Activated CD4-positive, alpha-beta T cell treated with anti-CD3 and anti-CD28 coated beads, Interleukin-2, amount 10 ng/mL, durations not matched to agents 24 days and 14 days (primary cell): ENCODE data around the gene APLP2. TPM values are rescaled to one million over a fixed set of nuclear protein-coding genes. Genes with fewer than 3 reads are reported as not detected.
"Not testable (repeated sequence)": the region's sequence is repeated elsewhere in the genome, so short reads cannot be mapped to it uniquely, and the experiment has no call there.

Experiments used
- DNase-seq: peaks from one replicate; pipeline ENCODE4 v3.0.0; 2022
- H3K27ac Mint-ChIP-seq: one replicate; pipeline ENCODE4 v1.8.0; 2022; ENCODE audit warnings: mild to moderate bottlenecking, mixed read lengths
- H3K27me3 Mint-ChIP-seq: one replicate; pipeline ENCODE4 v1.8.0; 2022; ENCODE audit warnings: mixed read lengths
- H3K36me3 Mint-ChIP-seq: one replicate; pipeline ENCODE4 v1.8.0; 2022; ENCODE audit warnings: low read depth, mild to moderate bottlenecking, mixed read lengths
- H3K4me1 Mint-ChIP-seq: one replicate; pipeline ENCODE4 v1.8.0; 2021; ENCODE audit warnings: mixed read lengths
- H3K4me3 Mint-ChIP-seq: one replicate; pipeline ENCODE4 v1.8.0; 2022; ENCODE audit warnings: mild to moderate bottlenecking, moderate library complexity, mixed read lengths
- H3K9me3 Mint-ChIP-seq: one replicate; pipeline ENCODE4 v1.8.0; 2021; ENCODE audit warnings: mixed read lengths
- intact Hi-C: fragments of 100-400 bp; cut with micrococcal nuclease; formaldehyde crosslinking; loops from one replicate; pipeline ENCODE4 v1.15.1; 2023
- total RNA-seq: library from RNA; stranded (reverse); gene quantifications from 2 replicates; pipeline ENCODE4 v1.2.3, GENCODE V29; 2022

Gene APLP2
- total RNA-seq, 1 donor from 2014 or later, result 46.4 TPM

DNA sequence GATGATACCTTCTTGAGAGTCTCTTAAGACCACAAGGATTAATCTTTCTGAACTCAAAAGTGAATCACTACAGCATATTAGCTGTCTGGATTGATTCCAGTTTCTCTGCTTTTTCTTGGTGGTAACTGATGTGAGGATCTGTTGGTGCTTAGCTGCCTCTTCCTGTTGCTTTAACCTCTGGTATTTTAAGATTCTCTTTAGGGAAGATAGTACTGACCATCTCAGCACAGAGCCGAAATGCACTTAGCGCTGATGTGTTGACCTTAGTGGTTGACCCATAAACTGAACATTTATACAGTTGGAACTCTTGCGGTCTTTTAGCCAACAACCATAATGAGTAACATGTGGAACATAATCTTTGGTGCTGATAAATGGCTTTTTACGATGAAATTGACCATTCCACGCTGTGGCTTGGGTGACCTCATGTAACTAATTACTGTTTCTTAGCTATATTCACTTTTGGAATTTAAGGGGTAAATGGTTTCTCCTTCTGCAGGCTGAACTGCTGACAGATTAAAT is 33.7 kb downstream of the APLP2 start:
- Mint-ChIP-seq H3K9me3 (peaks cover 6% of the 10 kb centered on the region), H3K27me3 (peaks cover 2% of the 10 kb centered on the region), H3K36me3 (no peaks in the 10 kb centered on the region), H3K27ac (no peak overlapping the region), H3K4me1 (no peaks in the 10 kb centered on the region), H3K4me3 (no peak overlapping the region)
- DNase-seq, result no peak
- intact Hi-C loops, result no loop called here

DNA sequence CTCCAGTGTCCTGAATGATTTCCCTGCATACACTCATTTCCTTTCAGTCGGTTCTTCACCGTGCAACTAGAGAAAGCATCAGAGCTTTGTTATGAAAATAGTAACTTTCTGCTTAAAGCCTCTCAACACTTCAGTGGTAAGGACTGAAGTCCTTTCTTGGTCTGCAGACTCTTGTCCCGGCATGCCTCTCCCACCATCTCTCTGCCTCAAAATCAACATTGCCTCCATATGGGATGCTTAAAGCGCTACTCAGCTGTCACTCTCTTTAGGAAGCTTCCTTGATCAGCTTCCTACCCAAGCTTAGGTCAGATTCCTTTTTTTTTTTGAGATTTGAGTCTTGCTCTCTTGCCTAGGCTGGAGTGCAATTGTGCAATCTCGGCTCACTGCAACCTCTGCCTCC is 36.7 kb downstream of the APLP2 start:
- no peak for DNase-seq
- intact Hi-C loops, result no loop called here
- Mint-ChIP-seq H3K27me3 (peaks cover 2% of the 10 kb centered on the region), H3K4me3 (no peak overlapping the region), H3K36me3 (no peaks in the 10 kb centered on the region), H3K9me3 (peaks cover 6% of the 10 kb centered on the region), H3K27ac (no peak overlapping the region), H3K4me1 (no peaks in the 10 kb centered on the region)

DNA sequence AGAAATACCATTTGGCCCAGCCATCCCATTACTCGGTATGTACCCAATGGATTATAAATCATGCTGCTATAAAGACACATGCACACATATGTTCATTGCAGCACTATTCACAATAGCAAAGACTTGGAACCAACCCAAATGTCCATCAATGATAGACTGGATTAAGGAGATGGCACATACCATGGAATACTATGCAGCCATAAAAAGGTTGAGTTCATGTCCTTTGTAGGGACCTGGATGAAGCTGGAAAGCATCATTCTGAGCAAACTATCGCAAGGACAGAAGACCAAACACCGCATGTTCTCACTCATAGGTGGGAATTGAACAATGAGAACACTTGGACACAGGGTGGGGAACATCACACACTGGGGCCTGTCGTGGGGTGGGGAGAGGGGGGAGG is 39.0 kb downstream of the APLP2 start:
- H3K4me3 Mint-ChIP-seq, H3K36me3 Mint-ChIP-seq, H3K4me1 Mint-ChIP-seq, DNase-seq, H3K27me3 Mint-ChIP-seq, intact Hi-C loops, H3K9me3 Mint-ChIP-seq, H3K27ac Mint-ChIP-seq: not testable (repeated sequence)

DNA sequence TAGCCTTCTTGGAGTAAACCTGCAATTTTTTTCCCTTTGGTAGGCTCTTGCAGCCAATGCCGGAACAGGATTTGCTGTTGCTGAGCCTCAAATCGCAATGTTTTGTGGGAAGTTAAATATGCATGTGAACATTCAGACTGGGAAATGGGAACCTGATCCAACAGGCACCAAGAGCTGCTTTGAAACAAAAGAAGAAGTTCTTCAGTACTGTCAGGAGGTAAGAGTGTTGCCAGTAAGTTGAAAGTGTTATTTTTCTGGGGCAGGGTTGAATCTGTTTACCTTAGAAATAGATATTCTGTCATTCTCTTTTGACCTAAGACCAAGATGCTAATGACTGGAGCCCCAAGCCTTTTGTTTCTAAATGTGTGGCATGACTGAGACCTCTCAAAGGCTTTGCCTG is 39.7 kb downstream of the APLP2 start:
- H3K4me1 Mint-ChIP-seq, result no peaks in the 10 kb centered on the region
- intact Hi-C loops, result no loop called here
- no peak overlapping the region for H3K4me3 Mint-ChIP-seq
- peaks cover under 1% of the 10 kb centered on the region for H3K36me3 Mint-ChIP-seq
- peaks cover 6% of the 10 kb centered on the region for H3K9me3 Mint-ChIP-seq
- peaks cover 6% of the 10 kb centered on the region for H3K27me3 Mint-ChIP-seq
- DNase-seq, result no peak
- H3K27ac Mint-ChIP-seq, result no peak overlapping the region

DNA sequence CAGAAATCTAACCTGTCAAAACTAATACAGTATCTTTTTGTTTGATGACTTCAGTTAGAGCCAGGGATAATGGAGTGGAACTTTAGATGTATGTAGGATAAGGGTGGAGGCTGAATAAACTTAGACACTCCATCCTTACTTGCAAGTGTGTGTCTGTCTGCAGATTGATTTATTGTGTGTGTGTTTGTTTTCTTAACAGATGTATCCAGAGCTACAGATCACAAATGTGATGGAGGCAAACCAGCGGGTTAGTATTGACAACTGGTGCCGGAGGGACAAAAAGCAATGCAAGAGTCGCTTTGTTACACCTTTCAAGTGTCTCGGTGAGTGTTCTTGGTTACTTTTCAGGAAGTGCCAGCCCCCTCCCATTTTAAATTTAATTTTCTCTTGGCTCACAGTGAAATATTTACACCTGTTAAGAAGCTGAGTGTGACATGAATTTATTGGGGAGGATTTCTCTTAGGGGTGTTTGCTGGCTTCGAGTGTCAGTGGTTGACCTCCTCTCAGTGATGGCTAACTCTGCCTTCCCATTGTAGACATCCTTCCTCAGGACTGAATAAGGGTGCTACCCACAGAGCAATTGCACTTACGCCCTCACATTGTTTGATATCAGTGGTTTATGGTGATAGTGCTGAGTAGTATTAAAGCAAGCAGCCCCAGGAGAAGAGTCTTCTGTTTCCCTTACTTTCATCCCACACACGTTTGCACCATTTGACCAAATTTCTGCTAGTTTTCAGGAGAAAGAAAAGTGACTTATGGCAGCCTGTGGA is 40.8 kb downstream of the APLP2 start:
- H3K27ac Mint-ChIP-seq, result no peak overlapping the region
- DNase-seq, result peak; percentile 40
- no peaks in the 10 kb centered on the region for H3K4me1 Mint-ChIP-seq
- no peak overlapping the region for H3K4me3 Mint-ChIP-seq
- peaks cover 8% of the 10 kb centered on the region for H3K27me3 Mint-ChIP-seq
- intact Hi-C loops, result no loop called here
- H3K36me3 Mint-ChIP-seq, result peaks cover 2% of the 10 kb centered on the region
- peaks cover 6% of the 10 kb centered on the region for H3K9me3 Mint-ChIP-seq

DNA sequence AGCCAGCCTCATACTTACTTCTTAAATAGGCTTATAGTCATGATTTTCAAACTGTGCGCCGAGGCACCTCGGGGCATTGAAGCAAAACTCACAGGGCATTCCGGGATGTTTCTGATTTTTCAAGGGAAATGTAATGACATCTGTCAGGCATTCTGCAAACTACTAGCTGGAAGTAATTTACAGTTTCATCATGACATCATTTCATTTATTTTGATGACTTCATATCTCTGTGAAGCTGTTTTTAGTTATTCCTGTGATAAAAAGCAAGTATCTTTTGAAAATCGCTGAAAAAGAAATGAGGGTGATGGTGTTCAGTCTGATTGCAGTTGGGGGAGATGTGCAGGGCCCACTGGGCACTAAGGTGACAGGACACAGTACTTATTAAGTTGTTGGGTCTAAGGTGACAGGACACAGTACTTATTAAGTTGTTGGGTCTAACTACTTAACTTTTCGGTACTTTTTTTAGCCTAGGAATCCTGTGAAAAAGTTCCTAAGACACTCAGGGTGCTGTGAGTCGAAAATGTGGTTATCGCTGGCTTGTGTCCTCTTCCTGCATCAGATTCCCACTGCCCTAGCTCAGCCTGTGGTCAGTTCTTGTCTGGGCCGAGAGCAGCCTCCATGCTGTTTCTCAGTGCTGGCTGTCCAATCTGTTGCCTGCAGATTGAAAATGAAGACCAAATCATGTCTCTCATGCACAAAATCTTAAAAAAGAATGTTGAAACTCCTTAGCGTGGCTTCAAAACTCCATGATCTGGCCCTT is 42.6 kb downstream of the APLP2 start:
- intact Hi-C loops, result no loop called here
- H3K9me3 Mint-ChIP-seq, result no peaks in the 10 kb centered on the region
- DNase-seq, result peak; percentile 40

DNA sequence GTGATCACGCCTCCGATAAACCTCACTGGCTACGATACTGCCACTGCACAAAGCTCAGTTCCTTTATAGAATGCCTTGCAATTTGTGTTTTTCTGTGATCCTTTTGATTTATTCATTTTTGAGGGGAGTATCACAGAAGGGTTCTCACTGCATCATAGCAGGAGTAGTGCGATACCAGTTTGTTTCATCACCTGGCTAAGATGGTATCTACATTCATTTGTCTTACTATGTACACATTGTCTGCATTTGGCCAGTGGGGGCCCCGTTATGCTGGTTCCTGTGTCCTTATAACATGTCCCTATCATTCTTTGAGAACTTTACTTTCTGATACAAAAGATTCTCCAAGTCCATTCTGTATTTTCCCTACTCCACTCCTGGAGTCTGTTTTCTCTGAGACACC is 44.6 kb downstream of the APLP2 start:
- no peak overlapping the region for H3K4me3 Mint-ChIP-seq

More for the DNA sequence above, 42.6 kb downstream of the APLP2 start:
- peaks cover 2% of the 10 kb centered on the region for H3K36me3 Mint-ChIP-seq
- no peaks in the 10 kb centered on the region for H3K4me1 Mint-ChIP-seq
- no peak overlapping the region for H3K27ac Mint-ChIP-seq
- H3K4me3 Mint-ChIP-seq, result no peak overlapping the region
- peaks cover 12% of the 10 kb centered on the region for H3K27me3 Mint-ChIP-seq

DNA sequence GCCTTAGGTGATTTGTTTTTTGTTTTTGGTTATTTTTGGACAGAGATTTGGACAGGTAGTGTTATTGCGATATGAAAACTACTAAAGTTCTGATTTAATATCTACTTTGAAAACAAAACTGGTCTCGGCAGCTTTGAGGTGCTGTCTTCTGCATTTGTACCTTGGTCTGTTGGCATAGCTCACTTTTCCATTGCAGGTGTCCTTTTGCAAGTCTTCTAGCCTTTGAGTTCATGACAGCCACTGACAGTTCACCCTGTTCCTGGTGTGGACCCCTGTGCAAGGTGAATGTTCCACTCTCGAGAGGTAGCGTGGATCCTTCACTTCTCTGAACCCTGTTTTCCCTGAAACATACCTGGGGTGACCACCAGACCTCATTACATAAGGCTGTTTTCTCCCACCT is 45.0 kb downstream of the APLP2 start:
- H3K27me3 Mint-ChIP-seq, result peaks cover 18% of the 10 kb centered on the region
- H3K36me3 Mint-ChIP-seq, result peaks cover 2% of the 10 kb centered on the region
- no peak overlapping the region for H3K4me3 Mint-ChIP-seq
- no peak overlapping the region for H3K27ac Mint-ChIP-seq
- peaks cover 15% of the 10 kb centered on the region for H3K4me1 Mint-ChIP-seq
- intact Hi-C loops, result no loop called here
- no peaks in the 10 kb centered on the region for H3K9me3 Mint-ChIP-seq
- DNase-seq, result no peak

More for the DNA sequence above, 44.6 kb downstream of the APLP2 start:
- DNase-seq, result peak; percentile 48
- intact Hi-C loops, result no loop called here
- H3K27ac Mint-ChIP-seq, result no peak overlapping the region
- H3K36me3 Mint-ChIP-seq, result peaks cover 2% of the 10 kb centered on the region
- H3K9me3 Mint-ChIP-seq, result no peaks in the 10 kb centered on the region
- peaks cover 15% of the 10 kb centered on the region for H3K27me3 Mint-ChIP-seq
- peaks cover 13% of the 10 kb centered on the region for H3K4me1 Mint-ChIP-seq

DNA sequence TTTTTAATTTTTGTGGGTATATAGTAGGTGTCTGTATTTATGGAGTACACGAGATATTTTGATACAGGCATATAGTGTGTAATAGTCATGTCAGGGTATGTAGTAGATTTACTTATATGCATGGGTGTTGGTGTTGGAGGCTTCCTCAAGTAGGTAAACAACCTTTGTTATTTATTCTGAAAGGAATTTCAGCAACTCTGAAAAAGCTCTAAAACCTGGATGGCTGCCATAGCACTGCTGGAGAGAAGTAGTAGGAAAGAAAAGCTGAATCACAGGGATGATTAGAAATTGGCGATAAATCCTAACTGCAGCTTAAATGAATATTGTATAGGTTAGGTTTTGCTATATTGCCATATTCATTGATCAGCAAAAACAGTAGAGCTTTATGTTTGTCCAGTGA is 45.5 kb downstream of the APLP2 start:
- no peak overlapping the region for H3K27ac Mint-ChIP-seq

DNA sequence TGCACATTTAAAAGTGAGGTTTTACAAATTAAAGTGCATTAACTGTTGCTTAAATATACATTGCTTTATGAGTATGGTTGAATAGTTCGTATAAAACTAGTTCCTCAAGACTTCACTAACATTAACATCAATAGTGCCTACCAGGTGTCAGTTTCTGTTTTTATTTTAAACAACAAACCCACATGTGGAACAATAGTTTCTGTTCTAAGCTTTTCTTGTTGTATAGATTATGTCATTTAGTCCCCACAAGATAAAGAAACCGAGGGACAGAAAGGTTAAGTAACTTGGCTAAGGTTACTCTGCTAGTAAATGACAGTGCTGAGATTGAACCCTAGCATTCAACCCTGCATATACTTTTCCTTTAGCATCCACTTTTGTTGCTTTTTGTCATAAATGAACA is 48.5 kb downstream of the APLP2 start:
- no peak for DNase-seq
- Mint-ChIP-seq H3K36me3 (peaks cover 15% of the 10 kb centered on the region), H3K9me3 (no peaks in the 10 kb centered on the region), H3K4me1 (peaks cover 26% of the 10 kb centered on the region), H3K4me3 (no peak overlapping the region), H3K27ac (no peak overlapping the region), H3K27me3 (peaks cover 25% of the 10 kb centered on the region)
- intact Hi-C loops, result no loop called here

More for the DNA sequence above, 45.5 kb downstream of the APLP2 start:
- Mint-ChIP-seq H3K36me3 (peaks cover 2% of the 10 kb centered on the region), H3K27me3 (peaks cover 20% of the 10 kb centered on the region), H3K4me3 (no peak overlapping the region), H3K9me3 (no peaks in the 10 kb centered on the region), H3K4me1 (peaks cover 15% of the 10 kb centered on the region)
- no peak for DNase-seq
- intact Hi-C loops, result no loop called here

DNA sequence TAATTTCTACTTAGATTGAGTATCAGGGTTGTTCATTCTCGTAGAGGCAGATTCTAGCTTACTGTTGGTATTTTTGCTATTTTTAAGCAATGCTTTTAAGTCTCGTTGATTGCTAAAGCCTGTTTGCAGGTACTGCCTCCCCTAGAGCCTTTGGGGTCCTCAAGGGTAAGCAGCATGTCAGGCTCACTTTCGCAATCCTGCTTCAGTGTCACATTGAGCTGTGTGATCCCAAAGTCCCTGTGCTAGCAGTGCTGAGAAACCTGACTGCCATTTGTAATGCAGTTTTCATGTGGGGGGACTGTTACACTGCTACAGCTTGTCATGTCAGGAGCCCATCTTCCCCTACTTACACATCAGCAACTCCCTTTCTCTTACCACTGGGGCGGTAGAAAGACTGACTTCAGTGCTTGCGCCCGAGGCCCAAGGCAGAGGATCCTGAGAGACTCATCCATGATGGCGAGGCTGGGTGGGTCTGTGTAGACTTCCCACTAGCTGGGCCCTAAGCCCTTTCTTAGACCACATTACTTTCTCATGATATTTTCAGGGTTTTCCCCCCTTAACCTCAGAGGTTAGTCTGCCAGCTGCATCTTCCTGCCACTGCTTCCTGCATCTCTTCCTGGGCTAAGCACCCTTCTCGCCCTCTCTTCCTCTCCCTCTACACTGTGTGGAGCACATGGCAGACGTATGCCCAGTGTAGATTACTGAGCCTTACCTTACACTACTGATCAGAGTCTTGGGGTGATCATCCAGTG is 49.1 kb downstream of the APLP2 start:
- peaks cover 21% of the 10 kb centered on the region for H3K27me3 Mint-ChIP-seq
- no peak overlapping the region for H3K27ac Mint-ChIP-seq
- intact Hi-C loops, result no loop called here
- H3K4me1 Mint-ChIP-seq, result peaks cover 26% of the 10 kb centered on the region
- peak; percentile 62 for DNase-seq
- H3K36me3 Mint-ChIP-seq, result peaks cover 22% of the 10 kb centered on the region
- no peak overlapping the region for H3K4me3 Mint-ChIP-seq
- no peaks in the 10 kb centered on the region for H3K9me3 Mint-ChIP-seq

DNA sequence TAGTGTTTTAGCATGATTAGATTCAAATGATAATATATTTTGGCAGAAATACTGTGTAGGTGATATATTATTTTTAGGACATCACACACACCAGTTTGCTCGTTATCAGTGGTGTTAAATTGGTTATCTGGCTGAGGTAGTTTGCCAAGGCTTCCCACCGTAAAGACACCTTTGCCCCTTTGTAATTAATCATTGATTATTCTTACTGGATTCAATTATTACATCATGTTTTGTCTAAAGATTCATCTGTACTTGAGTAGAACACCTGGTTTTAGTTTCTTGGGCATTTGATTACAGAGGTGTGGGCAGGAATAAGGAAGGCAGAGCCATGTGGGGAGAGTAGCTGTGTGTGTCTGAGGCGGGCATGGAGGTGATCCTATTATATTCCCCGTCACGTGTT is 50.4 kb downstream of the APLP2 start:
- no peak overlapping the region for H3K27ac Mint-ChIP-seq
- H3K9me3 Mint-ChIP-seq, result no peaks in the 10 kb centered on the region
- H3K4me3 Mint-ChIP-seq, result no peak overlapping the region
- peaks cover 26% of the 10 kb centered on the region for H3K4me1 Mint-ChIP-seq
- no peak for DNase-seq
- intact Hi-C loops, result loop anchor here (5.0 kb wide), 2 partner anchors 48 to 118 kb away; partner anchors contain the start of gene PRDM10
- peaks cover 24% of the 10 kb centered on the region for H3K36me3 Mint-ChIP-seq
- H3K27me3 Mint-ChIP-seq, result peaks cover 18% of the 10 kb centered on the region

DNA sequence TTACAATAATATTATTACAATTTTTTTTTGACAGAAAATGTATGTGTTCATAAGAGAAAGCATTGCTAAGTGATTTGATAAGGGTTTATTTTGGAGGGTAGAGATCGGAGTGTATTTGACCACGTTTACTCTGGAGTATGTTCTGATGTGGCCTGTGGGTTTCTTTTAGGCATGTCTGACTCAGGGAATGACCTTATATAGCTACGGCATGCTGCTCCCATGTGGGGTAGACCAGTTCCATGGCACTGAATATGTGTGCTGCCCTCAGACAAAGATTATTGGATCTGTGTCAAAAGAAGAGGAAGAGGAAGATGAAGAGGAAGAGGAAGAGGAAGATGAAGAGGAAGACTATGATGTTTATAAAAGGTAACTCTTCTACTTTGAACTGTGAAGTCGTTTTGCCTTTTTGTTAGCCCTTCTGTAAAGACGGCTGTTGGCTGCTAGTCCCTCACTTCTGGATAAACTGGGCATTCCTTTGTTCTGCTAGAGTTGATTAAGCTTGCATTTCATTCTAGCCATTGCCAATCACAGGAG is 51.8 kb downstream of the APLP2 start:
- H3K36me3 Mint-ChIP-seq, result peaks cover 24% of the 10 kb centered on the region
- DNase-seq, result no peak
- peaks cover 26% of the 10 kb centered on the region for H3K4me1 Mint-ChIP-seq
- intact Hi-C loops, result loop anchor here (5.0 kb wide), 2 partner anchors 49 to 119 kb away; partner anchors contain the start of gene PRDM10
- no peak overlapping the region for H3K27ac Mint-ChIP-seq
- no peaks in the 10 kb centered on the region for H3K9me3 Mint-ChIP-seq
- H3K4me3 Mint-ChIP-seq, result no peak overlapping the region
- peaks cover 13% of the 10 kb centered on the region for H3K27me3 Mint-ChIP-seq
